HCT116 (cell line): ENCODE measurements around the gene CAND2. TPM values are rescaled to one million over a fixed set of nuclear protein-coding genes. Genes with fewer than 3 reads are reported as not detected.

ENCODE experiments used
- ATAC-seq: fragments of 200-7000 bp; cut with Tn5 transposase; 2 replicates; pipeline ENCODE4 v1.9.1; 2020; ENCODE audit warnings: mild to moderate bottlenecking, moderate library complexity
- BruUV-seq: library from RNA; stranded (reverse); fragments of 400-500 nt; replicated peaks from 2 replicates; lab custom pipeline; 2021; lab: Mats Ljungman, UMichigan
- CTCF ChIA-PET: fragments of 300-600 bp; sonication (Branson Sonifier 250); formaldehyde crosslinking; loops from one replicate; lab custom pipeline; 2021; ENCODE audit warnings: antibody characterized with exemption; lab: Charles Lee
- POLR2A ChIA-PET: fragments of 300-600, 350-600 bp; sonication (Branson Sonifier 250); formaldehyde crosslinking; loops from one replicate; lab custom pipeline; 2021; ENCODE audit warnings: antibody characterized with exemption; lab: Charles Lee
- RAD21 ChIA-PET, 2 experiments: fragments of 300-600 bp; sonication (Branson Sonifier 250); formaldehyde crosslinking; loops; one replicate each; lab custom pipeline; 2023; ENCODE audit warnings: low total read pairs in 2 of 2; ENCODE audit not compliant: uncharacterized antibody in 2 of 2, unreplicated experiment in 2 of 2, low non-redundant PET in 1 of 2; lab: Charles Lee
- DNase-seq: peaks from one replicate; pipeline ENCODE4 v3.0.0-alpha.2; 2010; ENCODE audit warnings: low read depth, low spot score
- H2AFZ ChIP-seq: fragments of 200-600 bp; shearing (Covaris generic), sonication (generic); 2 replicates; pipeline ENCODE4 v1.6.1; 2017; ENCODE audit warnings: low read depth, mixed run types, mixed read lengths, antibody characterized with exemption, low read length; ENCODE audit not compliant: poor library complexity, severe bottlenecking
- H3K27ac ChIP-seq: 2 replicates; pipeline ENCODE4 v1.5.1; 2012; ENCODE audit warnings: low read depth, low read length
- H3K27me3 ChIP-seq: fragments of 200-600 bp; sonication (generic); 2 replicates; pipeline ENCODE4 v1.6.1; 2016; ENCODE audit warnings: mixed run types, low read length, mixed read lengths; ENCODE audit not compliant: insufficient read depth
- H3K36me3 ChIP-seq, 2 experiments: fragments of 200-500 bp in 1 of 2; fragments of 200-600 bp in 1 of 2; sonication (Bioruptor generic) in 1 of 2; sonication (generic) in 1 of 2; 2 replicates each; pipeline versions ENCODE4 v1.5.1 to v1.6.1; 2014 to 2016; ENCODE audit warnings: low read length in 2 of 2, inconsistent platforms in 1 of 2, mixed read lengths in 1 of 2, mixed run types in 1 of 2; ENCODE audit not compliant: insufficient read depth in 2 of 2, control insufficient read depth in 1 of 2
- H3K4me1 ChIP-seq, 2 experiments: fragments of 200-600 bp in 1 of 2; sonication (generic) in 1 of 2; 2 replicates each; pipeline versions ENCODE4 v1.5.1 to v1.6.1; 2012 to 2017; ENCODE audit warnings: low read length in 2 of 2, inconsistent platforms in 1 of 2, mild to moderate bottlenecking in 1 of 2, mixed read lengths in 1 of 2, mixed run types in 1 of 2, moderate library complexity in 1 of 2; ENCODE audit not compliant: insufficient read depth in 2 of 2, control insufficient read depth in 1 of 2
- H3K4me2 ChIP-seq: fragments of 200-600 bp; sonication (generic); 2 replicates; pipeline ENCODE4 v1.6.1; 2017; ENCODE audit warnings: mixed run types, low read length, mixed read lengths
- H3K4me3 ChIP-seq, 2 experiments: fragments of 200-600 bp in 1 of 2; sonication (generic) in 1 of 2; replicated peaks in 1 of 2; 2 replicates each; pipeline ENCODE4 v1.5.1; 2011 to 2016; ENCODE audit warnings: low read length in 2 of 2, control low read depth in 1 of 2, low read depth in 1 of 2, mild to moderate bottlenecking in 1 of 2, mixed read lengths in 1 of 2, mixed run types in 1 of 2
- H3K79me2 ChIP-seq: fragments of 200-600 bp; sonication (generic); 2 replicates; pipeline ENCODE4 v1.6.1; 2017; ENCODE audit warnings: mild to moderate bottlenecking, mixed run types, low read length, moderate library complexity, mixed read lengths; ENCODE audit not compliant: insufficient read depth
- H3K9ac ChIP-seq: fragments of 200-600 bp; sonication (generic); 2 replicates; pipeline ENCODE4 v1.6.1; 2016; ENCODE audit warnings: low read length, mixed read lengths
- H3K9me2 ChIP-seq: fragments of 200-600 bp; sonication (generic), shearing (Covaris generic); 2 replicates; pipeline ENCODE4 v1.6.1; 2017; ENCODE audit warnings: mixed run types, mild to moderate bottlenecking, moderate library complexity; ENCODE audit not compliant: insufficient read depth
- H3K9me3 ChIP-seq, 2 experiments: fragments of 200-500 bp in 1 of 2; fragments of 200-600 bp in 1 of 2; sonication (Bioruptor generic) in 1 of 2; sonication (generic) in 1 of 2; 2 replicates each; pipeline ENCODE4 v1.6.1; 2014 to 2017; ENCODE audit warnings: low read length in 2 of 2, mixed read lengths in 2 of 2, inconsistent platforms in 1 of 2, low read depth in 1 of 2, mild to moderate bottlenecking in 1 of 2, mixed run types in 1 of 2, moderate library complexity in 1 of 2; ENCODE audit not compliant: control insufficient read depth in 1 of 2, insufficient read depth in 1 of 2
- H4K20me1 ChIP-seq: fragments of 200-600 bp; sonication (generic), shearing (Covaris generic); 2 replicates; pipeline ENCODE4 v1.6.1; 2017; ENCODE audit warnings: mixed run types, mild to moderate bottlenecking, moderate library complexity; ENCODE audit not compliant: insufficient read depth
- SP1 ChIP-seq: IDR thresholded peaks from 2 replicates; pipeline ENCODE4 v1.6.1; 2012; ENCODE audit warnings: low read depth
- YY1 ChIP-seq: IDR thresholded peaks from 2 replicates; pipeline ENCODE4 v1.6.1; 2011; ENCODE audit warnings: low read length, low read depth, moderate library complexity, mild to moderate bottlenecking; ENCODE audit not compliant: insufficient replicate concordance; ENCODE audit errors: extremely low read depth
- intact Hi-C: fragments of 100-400 bp; cut with micrococcal nuclease; formaldehyde crosslinking; loops from 2 replicates; pipeline ENCODE4 v1.10.0; 2022
- total RNA-seq: library from RNA; stranded (reverse); gene quantifications from one replicate; pipeline ENCODE4 v1.2.1, GENCODE V29; 2021; ENCODE audit not compliant: unreplicated experiment
- TF ChIP-seq, protein P1 (sequence below): IDR thresholded peaks from 2 replicates; pipeline ENCODE4 v1.6.1; 2012
- TF ChIP-seq, protein P2 (sequence below): IDR thresholded peaks from 2 replicates; pipeline ENCODE4 v1.6.1; 2011; ENCODE audit warnings: mild to moderate bottlenecking, low read length, moderate library complexity; ENCODE audit not compliant: insufficient replicate concordance; ENCODE audit errors: extremely low read depth

CAND2 gene
- total RNA-seq, 1 experiment from 2014 or later, result not detected

DNA sequence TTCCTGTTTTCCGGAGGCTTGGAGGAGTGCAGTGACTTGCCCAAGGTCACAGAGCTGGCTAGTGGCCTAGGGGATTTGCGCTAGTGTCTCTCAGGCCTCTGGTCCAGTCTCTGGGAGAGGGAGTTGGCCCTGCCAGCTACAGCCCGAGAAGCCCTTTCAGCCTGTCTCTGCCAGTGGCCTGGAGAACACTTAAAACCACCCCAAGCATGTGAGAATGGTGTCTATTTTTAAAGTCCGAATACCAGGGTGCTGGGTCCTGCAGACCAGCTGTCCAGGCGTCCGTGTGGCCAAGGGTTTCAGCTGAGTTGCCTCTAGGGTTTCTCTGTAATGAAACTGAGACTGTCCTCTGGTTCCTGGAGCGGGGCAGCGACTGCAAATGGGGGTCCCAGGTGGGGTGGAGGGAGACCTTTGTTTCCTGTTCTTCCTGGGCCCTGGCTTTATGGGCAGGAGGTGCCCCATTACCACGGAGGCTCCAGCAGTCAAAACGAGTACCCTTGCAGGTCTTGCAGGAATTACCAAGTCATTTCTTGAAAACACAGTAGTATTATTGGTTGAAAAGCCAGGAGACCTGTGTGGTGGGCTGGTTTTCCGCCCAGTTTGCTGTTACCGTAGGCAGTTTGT is 2.2 kb downstream of the CAND2 start:
- Histone ChIP-seq H3K9me2 (no peaks in the 10 kb centered on the region), H3K9ac (no peak overlapping the region), H2AFZ (no peak overlapping the region), H3K4me3 (no peak overlapping the region), H3K36me3 (no peaks in the 10 kb centered on the region), H3K9me3 (no peaks in the 10 kb centered on the region), H3K27ac (no peak overlapping the region), H3K4me1 (no peaks in the 10 kb centered on the region), H3K79me2 (no peaks in the 10 kb centered on the region), H3K27me3 (no peaks in the 10 kb centered on the region), H3K4me2 (no peak overlapping the region), H4K20me1 (no peaks in the 10 kb centered on the region)
- ChIA-PET RAD21 (no interaction called here), CTCF (interaction anchor here (1.4 kb wide), 1 partner anchor 11 kb away, joined by 4 read pairs; no protein-coding TSS in a partner anchor), POLR2A (no interaction called here)
- intact Hi-C loops, result no loop called here
- TF ChIP-seq, protein P1, sequence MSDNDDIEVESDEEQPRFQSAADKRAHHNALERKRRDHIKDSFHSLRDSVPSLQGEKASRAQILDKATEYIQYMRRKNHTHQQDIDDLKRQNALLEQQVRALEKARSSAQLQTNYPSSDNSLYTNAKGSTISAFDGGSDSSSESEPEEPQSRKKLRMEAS, result no peak
- TF ChIP-seq, protein P2, sequence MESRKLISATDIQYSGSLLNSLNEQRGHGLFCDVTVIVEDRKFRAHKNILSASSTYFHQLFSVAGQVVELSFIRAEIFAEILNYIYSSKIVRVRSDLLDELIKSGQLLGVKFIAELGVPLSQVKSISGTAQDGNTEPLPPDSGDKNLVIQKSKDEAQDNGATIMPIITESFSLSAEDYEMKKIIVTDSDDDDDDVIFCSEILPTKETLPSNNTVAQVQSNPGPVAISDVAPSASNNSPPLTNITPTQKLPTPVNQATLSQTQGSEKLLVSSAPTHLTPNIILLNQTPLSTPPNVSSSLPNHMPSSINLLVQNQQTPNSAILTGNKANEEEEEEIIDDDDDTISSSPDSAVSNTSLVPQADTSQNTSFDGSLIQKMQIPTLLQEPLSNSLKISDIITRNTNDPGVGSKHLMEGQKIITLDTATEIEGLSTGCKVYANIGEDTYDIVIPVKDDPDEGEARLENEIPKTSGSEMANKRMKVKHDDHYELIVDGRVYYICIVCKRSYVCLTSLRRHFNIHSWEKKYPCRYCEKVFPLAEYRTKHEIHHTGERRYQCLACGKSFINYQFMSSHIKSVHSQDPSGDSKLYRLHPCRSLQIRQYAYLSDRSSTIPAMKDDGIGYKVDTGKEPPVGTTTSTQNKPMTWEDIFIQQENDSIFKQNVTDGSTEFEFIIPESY, result no peak
- TF ChIP-seq SP1 (no peak), YY1 (no peak)
- no peak for ATAC-seq
- BruUV-seq, result no TSS peak
- DNase-seq, result no peak
